ENCODE measurements around the gene TOX2.

DNA sequence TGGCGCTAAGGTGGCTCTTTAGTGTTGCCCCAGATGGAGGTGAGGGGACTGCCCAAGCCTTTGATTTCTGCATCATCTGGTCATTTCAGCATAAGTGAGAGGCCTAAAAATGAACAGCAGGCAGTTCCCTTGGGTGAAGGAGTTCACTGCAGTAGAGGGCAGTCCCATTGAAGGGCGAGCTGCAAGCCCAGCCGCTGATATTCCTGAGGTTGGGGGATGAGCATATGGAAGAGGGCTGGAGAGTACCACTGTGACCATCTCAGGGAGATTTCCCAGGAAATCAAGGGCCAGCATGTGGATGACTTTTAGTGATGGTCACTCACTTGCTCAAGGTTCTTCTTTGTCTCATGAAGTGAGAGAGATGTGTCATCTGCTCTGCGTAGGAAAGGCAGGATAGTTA is 9.3 kb downstream of the TOX2 start:
- TF ChIP-seq POLR2A (IDR thresholded peaks at IDR 0.05; ENCODE audit: low read depth, low read length) (no peak), SPI1 (IDR thresholded peaks at IDR 0.05; ENCODE audit: low read depth, low read length) (no peak), TAF1 (IDR thresholded peaks at IDR 0.05; ENCODE audit: low read depth, low read length) (no peak), PAX5 (IDR thresholded peaks at IDR 0.05; ENCODE audit: insufficient read depth, low read length, severe bottlenecking) (no peak), POLR2AphosphoS5 (IDR thresholded peaks at IDR 0.05; ENCODE audit: low read depth, low read length) (no peak)

All from GM12891 (cell line).